Neural cell (in vitro differentiated cells): ENCODE measurements around the gene ARHGEF40. TPM values are rescaled to one million over a fixed set of nuclear protein-coding genes. Genes with fewer than 3 reads are reported as not detected.

Experiments used
- H2AFZ ChIP-seq: fragments of 200-600, 300-800 bp; sonication (generic), shearing (Covaris generic); 2 replicates; pipeline ENCODE4 v1.6.0; 2014; ENCODE audit warnings: low read depth, mild to moderate bottlenecking, antibody characterized with exemption, low read length, moderate library complexity
- H3F3A ChIP-seq: fragments of 200-600 bp; shearing (Covaris generic); 2 replicates; pipeline ENCODE4 v1.6.1; 2016; ENCODE audit warnings: mild to moderate bottlenecking, moderate library complexity, mixed read lengths, antibody characterized with exemption, low read length; ENCODE audit not compliant: insufficient read depth, poor library complexity, severe bottlenecking
- H3K27ac ChIP-seq: fragments of 200-600, 300-800 bp; sonication (generic), shearing (Covaris generic); 2 replicates; pipeline ENCODE4 v1.5.1; 2014; ENCODE audit warnings: mild to moderate bottlenecking, low read length, moderate library complexity
- H3K27me3 ChIP-seq: fragments of 300-800, 200-600 bp; sonication (generic), shearing (Covaris generic); 2 replicates; pipeline ENCODE4 v1.6.0; 2014; ENCODE audit warnings: mild to moderate bottlenecking, low read depth, low read length, moderate library complexity; ENCODE audit not compliant: insufficient read depth
- H3K36me3 ChIP-seq: fragments of 300-800, 200-600 bp; sonication (generic), shearing (Covaris generic); 2 replicates; pipeline ENCODE4 v1.5.1; 2014; ENCODE audit warnings: mild to moderate bottlenecking, antibody characterized with exemption, low read length, moderate library complexity; ENCODE audit not compliant: insufficient read depth
- H3K4me2 ChIP-seq: fragments of 300-800, 200-600 bp; sonication (generic), shearing (Covaris generic); 2 replicates; pipeline ENCODE4 v1.6.0; 2014; ENCODE audit warnings: mild to moderate bottlenecking, low read length
- H3K4me3 ChIP-seq: fragments of 300-800, 200-600 bp; sonication (generic), shearing (Covaris generic); 2 replicates; pipeline ENCODE4 v1.5.1; 2014; ENCODE audit warnings: mild to moderate bottlenecking, low read length, moderate library complexity
- H3K79me2 ChIP-seq: fragments of 200-600 bp; shearing (Covaris generic); replicated peaks from 2 replicates; pipeline ENCODE4 v1.6.0; 2014; ENCODE audit warnings: mild to moderate bottlenecking, low read length, moderate library complexity; ENCODE audit not compliant: insufficient read depth
- H3K9ac ChIP-seq: fragments of 300-800, 200-600 bp; sonication (generic), shearing (Covaris generic); 2 replicates; pipeline ENCODE4 v1.6.1; 2016; ENCODE audit warnings: mild to moderate bottlenecking, low read length, mixed read lengths
- H3K9me2 ChIP-seq: fragments of 200-600 bp; shearing (Covaris generic); 2 replicates; pipeline ENCODE4 v1.6.1; 2016; ENCODE audit warnings: mild to moderate bottlenecking, low read length, mixed read lengths; ENCODE audit not compliant: insufficient read depth
- H3K9me3 ChIP-seq: fragments of 200-600, 300-800 bp; sonication (generic), shearing (Covaris generic); 2 replicates; pipeline ENCODE4 v1.6.1; 2016; ENCODE audit warnings: mild to moderate bottlenecking, mixed run types, low read length, moderate library complexity, mixed read lengths
- H4K20me1 ChIP-seq: fragments of 200-600 bp; shearing (Covaris generic); 2 replicates; pipeline ENCODE4 v1.6.1; 2016; ENCODE audit warnings: mild to moderate bottlenecking, mixed run types; ENCODE audit not compliant: insufficient read depth
- EP300 ChIP-seq: fragments of 450-650 bp; conservative IDR thresholded peaks from 2 replicates; pipeline ENCODE4 v1.6.1; 2014; ENCODE audit warnings: antibody characterized with exemption, mild to moderate bottlenecking, moderate library complexity; ENCODE audit not compliant: poor library complexity, severe bottlenecking
- EZH2 ChIP-seq: fragments of 200-600, 300-800 bp; shearing (Covaris generic), sonication (generic); IDR thresholded peaks from 2 replicates; pipeline ENCODE4 v1.6.1; 2014; ENCODE audit warnings: antibody characterized with exemption, low read length, borderline replicate concordance, mild to moderate bottlenecking; ENCODE audit not compliant: insufficient read depth, poor library complexity, severe bottlenecking
- MXI1 ChIP-seq: fragments of 450-650 bp; conservative IDR thresholded peaks from 2 replicates; pipeline ENCODE4 v1.6.1; 2014; ENCODE audit warnings: antibody characterized with exemption, mild to moderate bottlenecking; ENCODE audit not compliant: poor library complexity, severe bottlenecking
- POLR2AphosphoS5 ChIP-seq: IDR thresholded peaks from 2 replicates; pipeline ENCODE4 v1.6.1; 2012
- RAD21 ChIP-seq: fragments of 450-650 bp; conservative IDR thresholded peaks from 2 replicates; pipeline ENCODE4 v1.6.1; 2014; ENCODE audit warnings: antibody characterized with exemption, mild to moderate bottlenecking, moderate library complexity
- SMC3 ChIP-seq: fragments of 450-650 bp; conservative IDR thresholded peaks from 2 replicates; pipeline ENCODE4 v1.6.1; 2014; ENCODE audit warnings: antibody characterized with exemption, mild to moderate bottlenecking, moderate library complexity; ENCODE audit not compliant: poor library complexity
- TAF1 ChIP-seq: IDR thresholded peaks from 2 replicates; pipeline ENCODE4 v1.6.1; 2012; ENCODE audit warnings: low read depth
- polyA plus RNA-seq: library from polyadenylated mRNA; depleted of rRNA; stranded (reverse); fragments of >200 nt; gene quantifications from 2 replicates; pipeline ENCODE4 v1.2.3, GENCODE V29; 2014
- TF ChIP-seq, protein P1 (sequence below): fragments of 450-650 bp; IDR thresholded peaks from 2 replicates; pipeline ENCODE4 v1.5.1; 2014; ENCODE audit warnings: antibody characterized with exemption, mild to moderate bottlenecking, moderate library complexity; ENCODE audit not compliant: poor library complexity, severe bottlenecking
- TF ChIP-seq, protein P2 (sequence below): IDR thresholded peaks from 2 replicates; pipeline ENCODE4 v1.6.1; 2012; ENCODE audit warnings: borderline replicate concordance

Gene ARHGEF40
- polyA plus RNA-seq, 1 donor from 2014 or later, result 28.9 TPM

DNA sequence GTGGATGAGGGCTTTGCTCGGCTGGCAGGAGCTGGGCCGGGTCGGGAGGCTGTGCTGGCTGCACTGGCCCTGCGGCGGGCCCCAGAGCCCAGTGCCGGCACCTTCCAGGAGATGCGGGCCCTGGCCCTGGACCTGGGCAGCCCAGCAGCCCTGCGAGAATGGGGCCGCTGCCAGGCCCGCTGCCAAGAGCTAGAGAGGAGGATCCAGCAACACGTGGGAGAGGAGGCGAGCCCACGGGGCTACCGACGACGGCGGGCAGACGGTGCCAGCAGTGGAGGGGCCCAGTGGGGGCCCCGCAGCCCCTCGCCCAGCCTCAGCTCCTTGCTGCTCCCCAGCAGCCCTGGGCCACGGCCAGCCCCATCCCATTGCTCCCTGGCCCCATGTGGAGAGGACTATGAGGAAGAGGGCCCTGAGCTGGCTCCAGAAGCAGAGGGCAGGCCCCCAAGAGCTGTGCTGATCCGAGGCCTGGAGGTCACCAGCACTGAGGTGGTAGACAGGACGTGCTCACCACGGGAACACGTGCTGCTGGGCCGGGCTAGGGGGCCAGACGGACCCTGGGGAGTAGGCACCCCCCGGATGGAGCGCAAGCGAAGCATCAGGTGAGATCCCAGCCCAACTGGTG, 11.5 kb downstream of the ARHGEF40 start:
- no peaks in the 10 kb centered on the region for H3K9me2 ChIP-seq
- H3K9ac ChIP-seq, result no peak overlapping the region
- H3K27me3 ChIP-seq, result no peaks in the 10 kb centered on the region
- no peaks in the 10 kb centered on the region for H4K20me1 ChIP-seq
- H3K4me3 ChIP-seq, result no peak overlapping the region
- no peak overlapping the region for H2AFZ ChIP-seq
- H3K36me3 ChIP-seq, result peaks cover 8% of the 10 kb centered on the region
- H3K27ac ChIP-seq, result no peak overlapping the region
- TF ChIP-seq RAD21, result no peak
- no peak for TF ChIP-seq TAF1
- no peak for TF ChIP-seq SMC3
- no peak for TF ChIP-seq EZH2
- TF ChIP-seq, protein P1, sequence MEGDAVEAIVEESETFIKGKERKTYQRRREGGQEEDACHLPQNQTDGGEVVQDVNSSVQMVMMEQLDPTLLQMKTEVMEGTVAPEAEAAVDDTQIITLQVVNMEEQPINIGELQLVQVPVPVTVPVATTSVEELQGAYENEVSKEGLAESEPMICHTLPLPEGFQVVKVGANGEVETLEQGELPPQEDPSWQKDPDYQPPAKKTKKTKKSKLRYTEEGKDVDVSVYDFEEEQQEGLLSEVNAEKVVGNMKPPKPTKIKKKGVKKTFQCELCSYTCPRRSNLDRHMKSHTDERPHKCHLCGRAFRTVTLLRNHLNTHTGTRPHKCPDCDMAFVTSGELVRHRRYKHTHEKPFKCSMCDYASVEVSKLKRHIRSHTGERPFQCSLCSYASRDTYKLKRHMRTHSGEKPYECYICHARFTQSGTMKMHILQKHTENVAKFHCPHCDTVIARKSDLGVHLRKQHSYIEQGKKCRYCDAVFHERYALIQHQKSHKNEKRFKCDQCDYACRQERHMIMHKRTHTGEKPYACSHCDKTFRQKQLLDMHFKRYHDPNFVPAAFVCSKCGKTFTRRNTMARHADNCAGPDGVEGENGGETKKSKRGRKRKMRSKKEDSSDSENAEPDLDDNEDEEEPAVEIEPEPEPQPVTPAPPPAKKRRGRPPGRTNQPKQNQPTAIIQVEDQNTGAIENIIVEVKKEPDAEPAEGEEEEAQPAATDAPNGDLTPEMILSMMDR, result no peak
- TF ChIP-seq POLR2AphosphoS5, result no peak
- no peak for TF ChIP-seq EP300
- TF ChIP-seq MXI1, result no peak
- TF ChIP-seq, protein P2, sequence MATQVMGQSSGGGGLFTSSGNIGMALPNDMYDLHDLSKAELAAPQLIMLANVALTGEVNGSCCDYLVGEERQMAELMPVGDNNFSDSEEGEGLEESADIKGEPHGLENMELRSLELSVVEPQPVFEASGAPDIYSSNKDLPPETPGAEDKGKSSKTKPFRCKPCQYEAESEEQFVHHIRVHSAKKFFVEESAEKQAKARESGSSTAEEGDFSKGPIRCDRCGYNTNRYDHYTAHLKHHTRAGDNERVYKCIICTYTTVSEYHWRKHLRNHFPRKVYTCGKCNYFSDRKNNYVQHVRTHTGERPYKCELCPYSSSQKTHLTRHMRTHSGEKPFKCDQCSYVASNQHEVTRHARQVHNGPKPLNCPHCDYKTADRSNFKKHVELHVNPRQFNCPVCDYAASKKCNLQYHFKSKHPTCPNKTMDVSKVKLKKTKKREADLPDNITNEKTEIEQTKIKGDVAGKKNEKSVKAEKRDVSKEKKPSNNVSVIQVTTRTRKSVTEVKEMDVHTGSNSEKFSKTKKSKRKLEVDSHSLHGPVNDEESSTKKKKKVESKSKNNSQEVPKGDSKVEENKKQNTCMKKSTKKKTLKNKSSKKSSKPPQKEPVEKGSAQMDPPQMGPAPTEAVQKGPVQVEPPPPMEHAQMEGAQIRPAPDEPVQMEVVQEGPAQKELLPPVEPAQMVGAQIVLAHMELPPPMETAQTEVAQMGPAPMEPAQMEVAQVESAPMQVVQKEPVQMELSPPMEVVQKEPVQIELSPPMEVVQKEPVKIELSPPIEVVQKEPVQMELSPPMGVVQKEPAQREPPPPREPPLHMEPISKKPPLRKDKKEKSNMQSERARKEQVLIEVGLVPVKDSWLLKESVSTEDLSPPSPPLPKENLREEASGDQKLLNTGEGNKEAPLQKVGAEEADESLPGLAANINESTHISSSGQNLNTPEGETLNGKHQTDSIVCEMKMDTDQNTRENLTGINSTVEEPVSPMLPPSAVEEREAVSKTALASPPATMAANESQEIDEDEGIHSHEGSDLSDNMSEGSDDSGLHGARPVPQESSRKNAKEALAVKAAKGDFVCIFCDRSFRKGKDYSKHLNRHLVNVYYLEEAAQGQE, result no peak
- H3K9me3 ChIP-seq, result no peaks in the 10 kb centered on the region
- peaks cover 10% of the 10 kb centered on the region for H3F3A ChIP-seq
- no peak overlapping the region for H3K4me2 ChIP-seq
- no peaks in the 10 kb centered on the region for H3K79me2 ChIP-seq

DNA sequence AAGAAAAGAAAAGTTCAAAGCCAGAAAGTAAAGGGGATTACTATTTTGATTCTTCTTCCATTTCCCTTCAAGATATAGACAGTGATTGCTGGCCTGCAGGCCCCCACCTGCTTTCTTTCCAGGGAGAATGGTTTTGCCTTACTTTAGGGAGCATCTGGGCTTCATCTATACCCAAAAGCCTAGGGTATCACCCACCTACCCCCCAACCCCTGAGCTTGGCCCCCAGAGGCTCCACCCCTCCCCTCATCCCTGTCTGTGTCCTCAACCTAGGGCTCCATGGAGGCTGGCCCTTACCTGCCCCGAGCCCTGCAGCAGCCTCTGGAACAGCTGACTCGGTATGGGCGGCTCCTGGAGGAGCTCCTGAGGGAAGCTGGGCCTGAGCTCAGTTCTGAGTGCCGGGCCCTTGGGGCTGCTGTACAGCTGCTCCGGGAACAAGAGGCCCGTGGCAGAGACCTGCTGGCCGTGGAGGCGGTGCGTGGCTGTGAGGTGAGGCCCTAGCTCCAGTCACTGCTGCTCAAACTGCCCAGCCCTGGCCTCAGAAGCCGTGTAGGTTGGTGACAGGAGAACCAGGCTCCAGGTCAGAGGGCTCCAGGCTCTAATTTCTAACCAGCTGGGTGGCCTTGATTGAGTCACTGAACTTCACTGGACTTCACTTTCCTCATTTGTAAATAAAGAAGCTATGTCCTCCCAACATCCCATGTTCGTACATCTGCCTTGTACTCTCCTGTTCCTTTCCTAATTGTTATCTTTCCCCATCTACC, 13.6 kb downstream of the ARHGEF40 start:
- no peaks in the 10 kb centered on the region for H3K9me2 ChIP-seq

More for the DNA sequence above, 13.6 kb downstream of the ARHGEF40 start:
- no peaks in the 10 kb centered on the region for H3K79me2 ChIP-seq
- H4K20me1 ChIP-seq, result no peaks in the 10 kb centered on the region
- no peak overlapping the region for H2AFZ ChIP-seq
- peaks cover 22% of the 10 kb centered on the region for H3F3A ChIP-seq
- TF ChIP-seq MXI1, result no peak
- no peak for TF ChIP-seq EZH2
- TF ChIP-seq SMC3, result no peak
- TF ChIP-seq RAD21, result no peak
- no peak for TF ChIP-seq EP300
- no peak for TF ChIP-seq TAF1
- no peak for TF ChIP-seq POLR2AphosphoS5
- TF ChIP-seq, protein P2, result no peak
- TF ChIP-seq, protein P1, result no peak
- H3K4me2 ChIP-seq, result no peak overlapping the region
- peaks cover 8% of the 10 kb centered on the region for H3K36me3 ChIP-seq
- H3K27me3 ChIP-seq, result no peaks in the 10 kb centered on the region
- H3K9ac ChIP-seq, result no peak overlapping the region
- H3K27ac ChIP-seq, result no peak overlapping the region
- no peaks in the 10 kb centered on the region for H3K9me3 ChIP-seq
- no peak overlapping the region for H3K4me3 ChIP-seq
